SU-DHL-6 (cell line): ENCODE results near the gene MAGEB10.

ENCODE experiments used
- CTCF ChIP-seq: fragments of 200-600 bp; sonication (generic); IDR thresholded peaks from one replicate; pipeline ENCODE4 v1.5.1; 2017; ENCODE audit warnings: antibody characterized with exemption, mild to moderate bottlenecking, low read length, moderate library complexity; ENCODE audit not compliant: insufficient read depth, poor library complexity, severe bottlenecking
- EZH2phosphoT487 ChIP-seq: fragments of 200-600 bp; sonication (generic), shearing (Covaris generic); conservative IDR thresholded peaks from 2 replicates; pipeline ENCODE4 v1.6.1; 2018; ENCODE audit warnings: mild to moderate bottlenecking, antibody characterized with exemption, low read length, moderate library complexity, mixed read lengths

- no peak for TF ChIP-seq CTCF
- no peak for TF ChIP-seq EZH2phosphoT487
These were observed at the start of gene MAGEB10 for GRCh38 chrX:27807690-27808089.
